ENCODE results near the gene TM4SF20. TPM values are rescaled to one million over a fixed set of nuclear protein-coding genes. Genes with fewer than 3 reads are reported as not detected.

Gene TM4SF20
- total and polyA plus RNA-seq, 4 donors: not detected

DNA sequence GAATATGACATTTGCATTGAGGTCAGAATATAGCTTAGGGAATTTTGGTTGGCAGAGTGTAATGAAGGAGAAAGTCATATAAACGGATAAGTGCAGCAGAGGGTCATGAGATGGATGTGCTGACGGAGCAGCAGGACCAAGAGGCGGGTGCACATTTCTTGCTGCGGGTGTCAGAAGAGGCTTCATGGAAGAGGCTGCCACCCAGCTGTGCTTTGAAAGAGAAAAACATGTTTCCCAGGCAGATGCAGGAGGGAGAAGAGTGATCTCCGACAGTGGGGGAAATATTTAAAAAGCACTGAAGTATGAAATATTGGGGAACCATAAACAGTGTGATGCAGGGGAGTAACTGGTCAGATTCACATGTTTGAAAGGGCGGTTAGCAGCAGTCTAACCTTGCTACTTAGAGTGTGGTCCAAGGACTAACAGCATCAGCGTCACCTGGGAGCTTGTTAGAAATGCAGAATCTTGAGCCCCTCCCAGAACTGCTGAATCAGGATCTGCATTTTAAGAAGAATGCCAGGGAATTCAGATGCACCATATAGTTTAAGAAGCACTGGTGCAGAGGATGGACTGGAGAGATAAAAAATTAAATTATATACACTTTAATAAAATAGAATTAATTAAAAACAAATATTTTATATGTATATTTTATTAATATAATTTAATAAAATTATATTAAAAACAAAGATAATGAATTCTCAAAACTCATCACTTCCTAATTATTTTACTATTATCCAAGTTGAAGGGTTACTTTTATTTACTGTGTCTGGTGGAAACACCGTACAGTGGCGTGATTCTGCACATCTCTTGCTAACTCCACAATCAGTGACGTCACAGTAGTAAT lies 44.8 kb upstream of the TM4SF20 start:
- no peak for DNase-seq (ENCODE audit: low spot score)
- no peaks in the 10 kb centered on the region for H3K4me1 ChIP-seq (ENCODE audit: control insufficient read depth in 4 of 4, insufficient read depth in 4 of 4, low read length in 3 of 4)
- WGBS: 87% methylated on average over 10 of the region's 10 CpGs

More for the DNA sequence above, 44.8 kb upstream of the TM4SF20 start:
- no peaks in the 10 kb centered on the region for H3K36me3 ChIP-seq (ENCODE audit: control insufficient read depth in 4 of 4, insufficient read depth in 3 of 4, low read depth in 1 of 4, low read length in 3 of 4)
- no peaks in the 10 kb centered on the region for H3K27me3 ChIP-seq (ENCODE audit: control insufficient read depth in 4 of 4, insufficient read depth in 4 of 4, low read length in 3 of 4)
- H3K4me3 ChIP-seq (ENCODE audit: low read depth in 1 of 3, low read length in 3 of 3): no peak overlapping the region
- H3K9ac ChIP-seq (ENCODE audit: low read depth in 1 of 2, low read length in 2 of 2): no peak overlapping the region
- TF ChIP-seq EGR1 (IDR thresholded peaks at IDR 0.05; ENCODE audit: low read depth in 2 of 2) (no peak), FOXA2 (IDR thresholded peaks at IDR 0.05) (no peak), SP1 (IDR thresholded peaks at IDR 0.05) (no peak), GABPA (IDR thresholded peaks at IDR 0.05 in 1 of 2, conservative IDR thresholded peaks at IDR 0.05 in 1 of 2) (no peak), JUND (IDR thresholded peaks at IDR 0.05) (no peak), HNF4G (IDR thresholded peaks at IDR 0.05) (no peak), NR2F2 (IDR thresholded peaks at IDR 0.05) (no peak), HNF4A (conservative IDR thresholded peaks at IDR 0.05) (no peak), RXRA (IDR thresholded peaks at IDR 0.05) (no peak), TAF1 (conservative IDR thresholded peaks at IDR 0.05) (no peak), RAD21 (IDR thresholded peaks at IDR 0.05) (no peak), YY1 (IDR thresholded peaks at IDR 0.05) (no peak), FOXA1 (IDR thresholded peaks at IDR 0.05) (no peak)
- TF ChIP-seq, protein P1, sequence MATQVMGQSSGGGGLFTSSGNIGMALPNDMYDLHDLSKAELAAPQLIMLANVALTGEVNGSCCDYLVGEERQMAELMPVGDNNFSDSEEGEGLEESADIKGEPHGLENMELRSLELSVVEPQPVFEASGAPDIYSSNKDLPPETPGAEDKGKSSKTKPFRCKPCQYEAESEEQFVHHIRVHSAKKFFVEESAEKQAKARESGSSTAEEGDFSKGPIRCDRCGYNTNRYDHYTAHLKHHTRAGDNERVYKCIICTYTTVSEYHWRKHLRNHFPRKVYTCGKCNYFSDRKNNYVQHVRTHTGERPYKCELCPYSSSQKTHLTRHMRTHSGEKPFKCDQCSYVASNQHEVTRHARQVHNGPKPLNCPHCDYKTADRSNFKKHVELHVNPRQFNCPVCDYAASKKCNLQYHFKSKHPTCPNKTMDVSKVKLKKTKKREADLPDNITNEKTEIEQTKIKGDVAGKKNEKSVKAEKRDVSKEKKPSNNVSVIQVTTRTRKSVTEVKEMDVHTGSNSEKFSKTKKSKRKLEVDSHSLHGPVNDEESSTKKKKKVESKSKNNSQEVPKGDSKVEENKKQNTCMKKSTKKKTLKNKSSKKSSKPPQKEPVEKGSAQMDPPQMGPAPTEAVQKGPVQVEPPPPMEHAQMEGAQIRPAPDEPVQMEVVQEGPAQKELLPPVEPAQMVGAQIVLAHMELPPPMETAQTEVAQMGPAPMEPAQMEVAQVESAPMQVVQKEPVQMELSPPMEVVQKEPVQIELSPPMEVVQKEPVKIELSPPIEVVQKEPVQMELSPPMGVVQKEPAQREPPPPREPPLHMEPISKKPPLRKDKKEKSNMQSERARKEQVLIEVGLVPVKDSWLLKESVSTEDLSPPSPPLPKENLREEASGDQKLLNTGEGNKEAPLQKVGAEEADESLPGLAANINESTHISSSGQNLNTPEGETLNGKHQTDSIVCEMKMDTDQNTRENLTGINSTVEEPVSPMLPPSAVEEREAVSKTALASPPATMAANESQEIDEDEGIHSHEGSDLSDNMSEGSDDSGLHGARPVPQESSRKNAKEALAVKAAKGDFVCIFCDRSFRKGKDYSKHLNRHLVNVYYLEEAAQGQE (IDR thresholded peaks at IDR 0.05): no peak
- TF ChIP-seq, protein P2, sequence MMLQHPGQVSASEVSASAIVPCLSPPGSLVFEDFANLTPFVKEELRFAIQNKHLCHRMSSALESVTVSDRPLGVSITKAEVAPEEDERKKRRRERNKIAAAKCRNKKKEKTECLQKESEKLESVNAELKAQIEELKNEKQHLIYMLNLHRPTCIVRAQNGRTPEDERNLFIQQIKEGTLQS (IDR thresholded peaks at IDR 0.05): no peak
- TF ChIP-seq, protein P3, sequence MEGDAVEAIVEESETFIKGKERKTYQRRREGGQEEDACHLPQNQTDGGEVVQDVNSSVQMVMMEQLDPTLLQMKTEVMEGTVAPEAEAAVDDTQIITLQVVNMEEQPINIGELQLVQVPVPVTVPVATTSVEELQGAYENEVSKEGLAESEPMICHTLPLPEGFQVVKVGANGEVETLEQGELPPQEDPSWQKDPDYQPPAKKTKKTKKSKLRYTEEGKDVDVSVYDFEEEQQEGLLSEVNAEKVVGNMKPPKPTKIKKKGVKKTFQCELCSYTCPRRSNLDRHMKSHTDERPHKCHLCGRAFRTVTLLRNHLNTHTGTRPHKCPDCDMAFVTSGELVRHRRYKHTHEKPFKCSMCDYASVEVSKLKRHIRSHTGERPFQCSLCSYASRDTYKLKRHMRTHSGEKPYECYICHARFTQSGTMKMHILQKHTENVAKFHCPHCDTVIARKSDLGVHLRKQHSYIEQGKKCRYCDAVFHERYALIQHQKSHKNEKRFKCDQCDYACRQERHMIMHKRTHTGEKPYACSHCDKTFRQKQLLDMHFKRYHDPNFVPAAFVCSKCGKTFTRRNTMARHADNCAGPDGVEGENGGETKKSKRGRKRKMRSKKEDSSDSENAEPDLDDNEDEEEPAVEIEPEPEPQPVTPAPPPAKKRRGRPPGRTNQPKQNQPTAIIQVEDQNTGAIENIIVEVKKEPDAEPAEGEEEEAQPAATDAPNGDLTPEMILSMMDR (IDR thresholded peaks at IDR 0.05; ENCODE audit: low read depth, low read length, missing input control): no peak
- TF ChIP-seq, protein P4, sequence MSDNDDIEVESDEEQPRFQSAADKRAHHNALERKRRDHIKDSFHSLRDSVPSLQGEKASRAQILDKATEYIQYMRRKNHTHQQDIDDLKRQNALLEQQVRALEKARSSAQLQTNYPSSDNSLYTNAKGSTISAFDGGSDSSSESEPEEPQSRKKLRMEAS (IDR thresholded peaks at IDR 0.05): no peak
- TF ChIP-seq, protein P5, sequence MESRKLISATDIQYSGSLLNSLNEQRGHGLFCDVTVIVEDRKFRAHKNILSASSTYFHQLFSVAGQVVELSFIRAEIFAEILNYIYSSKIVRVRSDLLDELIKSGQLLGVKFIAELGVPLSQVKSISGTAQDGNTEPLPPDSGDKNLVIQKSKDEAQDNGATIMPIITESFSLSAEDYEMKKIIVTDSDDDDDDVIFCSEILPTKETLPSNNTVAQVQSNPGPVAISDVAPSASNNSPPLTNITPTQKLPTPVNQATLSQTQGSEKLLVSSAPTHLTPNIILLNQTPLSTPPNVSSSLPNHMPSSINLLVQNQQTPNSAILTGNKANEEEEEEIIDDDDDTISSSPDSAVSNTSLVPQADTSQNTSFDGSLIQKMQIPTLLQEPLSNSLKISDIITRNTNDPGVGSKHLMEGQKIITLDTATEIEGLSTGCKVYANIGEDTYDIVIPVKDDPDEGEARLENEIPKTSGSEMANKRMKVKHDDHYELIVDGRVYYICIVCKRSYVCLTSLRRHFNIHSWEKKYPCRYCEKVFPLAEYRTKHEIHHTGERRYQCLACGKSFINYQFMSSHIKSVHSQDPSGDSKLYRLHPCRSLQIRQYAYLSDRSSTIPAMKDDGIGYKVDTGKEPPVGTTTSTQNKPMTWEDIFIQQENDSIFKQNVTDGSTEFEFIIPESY (IDR thresholded peaks at IDR 0.05): no peak
- H3K27ac ChIP-seq (ENCODE audit: low read depth in 1 of 2, low read length in 2 of 2): no peak overlapping the region
- no peaks in the 10 kb centered on the region for H3K9me3 ChIP-seq (ENCODE audit: control insufficient read depth in 4 of 4, low read length in 3 of 4)
